Measurements from ENCODE around the gene GPR31. TPM values are rescaled to one million over a fixed set of nuclear protein-coding genes. Genes with fewer than 3 reads are reported as not detected.
"Not testable (repeated sequence)": the region's sequence is repeated elsewhere in the genome, so short reads cannot be mapped to it uniquely, and the experiment has no call there.

GPR31 gene
- total and polyA plus RNA-seq, 9 of the 15 experiments (the other 6 are each of a cell fraction or from before 2014, with no cell fraction given), result not detected

GRCh38 chr6:167168296-167168695, 10.5 kb upstream of the GPR31 start:
- intact Hi-C loops (cut with micrococcal nuclease); in situ Hi-C loops (cut with MboI); H2AFZ ChIP-seq (ENCODE audit: low read depth, low read length); H3K27ac ChIP-seq (ENCODE audit: extremely low read depth, low read depth, low read length); FAIRE-seq; H3K9ac ChIP-seq (ENCODE audit: insufficient read depth in 1 of 2, low read depth in 2 of 2, low read length in 2 of 2); H3K36me3 ChIP-seq (ENCODE audit: control insufficient read depth, insufficient read depth, low read length); DNase-seq (ENCODE audit: extremely low read depth in 1 of 4, low spot score in 3 of 4); CTCF ChIA-PET (ENCODE audit: low intra/inter-chr PET ratio); H3K4me2 ChIP-seq (ENCODE audit: insufficient read depth, low read length); H3K79me2 ChIP-seq (ENCODE audit: control insufficient read depth, insufficient read depth, low read length); H4K20me1 ChIP-seq (replicated peaks; ENCODE audit: control insufficient read depth, insufficient read depth, low read length); H3K4me3 ChIP-seq; H3K9me3 ChIP-seq (replicated peaks; ENCODE audit: control insufficient read depth, insufficient read depth, low read depth, low read length); H3K9me1 ChIP-seq (ENCODE audit: control insufficient read depth, insufficient read depth, low read length); POLR2A ChIA-PET; H3K4me1 ChIP-seq (replicated peaks in 1 of 2; ENCODE audit: control insufficient read depth in 2 of 2, insufficient read depth in 2 of 2, low read length in 2 of 2); BruUV-seq (replicated peaks): not testable (repeated sequence)
- WGBS (ENCODE audit: insufficient coverage, low coverage, missing lambda C conversion rate), result 0% methylated on average over 8 of the region's 16 CpGs
- ATAC-seq, result peak; percentile 42
- H3K27me3 ChIP-seq (ENCODE audit: control insufficient read depth in 2 of 2, insufficient read depth in 2 of 2, low read length in 2 of 2), result peaks cover 16 to 44% of the 10 kb centered on the region in 2 experiments

- H3K4me3 ChIP-seq; H2AFZ ChIP-seq (ENCODE audit: low read depth, low read length); intact Hi-C loops (cut with micrococcal nuclease); ATAC-seq; H3K9me1 ChIP-seq (ENCODE audit: control insufficient read depth, insufficient read depth, low read length); in situ Hi-C loops (cut with MboI); DNase-seq (ENCODE audit: extremely low read depth in 1 of 4, low spot score in 3 of 4); H3K79me2 ChIP-seq (ENCODE audit: control insufficient read depth, insufficient read depth, low read length); H3K4me1 ChIP-seq (replicated peaks in 1 of 2; ENCODE audit: control insufficient read depth in 2 of 2, insufficient read depth in 2 of 2, low read length in 2 of 2); H3K9ac ChIP-seq (ENCODE audit: insufficient read depth in 1 of 2, low read depth in 2 of 2, low read length in 2 of 2); POLR2A ChIA-PET; H3K27ac ChIP-seq (ENCODE audit: extremely low read depth, low read depth, low read length); BruUV-seq (replicated peaks); FAIRE-seq; CTCF ChIA-PET (ENCODE audit: low intra/inter-chr PET ratio); H3K36me3 ChIP-seq (ENCODE audit: control insufficient read depth, insufficient read depth, low read length); H3K9me3 ChIP-seq (replicated peaks; ENCODE audit: control insufficient read depth, insufficient read depth, low read depth, low read length); H4K20me1 ChIP-seq (replicated peaks; ENCODE audit: control insufficient read depth, insufficient read depth, low read length); H3K4me2 ChIP-seq (ENCODE audit: insufficient read depth, low read length): not testable (repeated sequence)
- H3K27me3 ChIP-seq (ENCODE audit: control insufficient read depth in 2 of 2, insufficient read depth in 2 of 2, low read length in 2 of 2), result peaks cover 22 to 48% of the 10 kb centered on the region in 2 experiments
- 2% methylated on average over 4 of the region's 10 CpGs for WGBS (ENCODE audit: insufficient coverage, low coverage, missing lambda C conversion rate)
These were observed 9.9 kb upstream of the GPR31 start for GRCh38 chr6:167167699-167168098.

Data from K562 (cell line).